Naive thymus-derived CD8-positive, alpha-beta T cell (primary cell): ENCODE results near the gene RBM33. TPM values are rescaled to one million over a fixed set of nuclear protein-coding genes. Genes with fewer than 3 reads are reported as not detected.
A peak's percentile ranks its signal among the peaks of the same experiment; 100 is the strongest.

Experiments used
- ATAC-seq, 2 donors: fragments of 150-1000 bp; cut with Tn5 transposase in 1 of 2; sonication (Bioruptor Pico), chemical (Tn5 transposase) in 1 of 2; 1 replicate in 1 of 2; 2 replicates in 1 of 2; pipeline ENCODE4 v1.10.0; 2021; ENCODE audit warnings: mild to moderate bottlenecking in 2 of 2, moderate library complexity in 2 of 2
- POLR2A ChIA-PET: fragments of 350-600 bp; sonication (Branson Sonifier 250); formaldehyde crosslinking; loops from one replicate; lab custom pipeline; 2021; ENCODE audit warnings: antibody characterized with exemption; lab: Charles Lee
- DNase-seq, 10 donors: peaks; one replicate each; pipeline versions ENCODE4 v3.0.0 to v3.0.0-alpha.2; 2020 to 2022
- H3K27ac Mint-ChIP-seq, 10 donors: one replicate each; pipeline ENCODE4 v1.8.0; 2020 to 2022; ENCODE audit warnings: mild to moderate bottlenecking in 10 of 10, mixed read lengths in 10 of 10, moderate library complexity in 4 of 10, inconsistent platforms in 1 of 10
- H3K27me3 Mint-ChIP-seq, 5 donors: one replicate each; pipeline ENCODE4 v1.8.0; 2021 to 2022; ENCODE audit warnings: mixed read lengths in 5 of 5
- H3K36me3 Mint-ChIP-seq, 3 donors: one replicate each; pipeline ENCODE4 v1.8.0; 2020 to 2022; ENCODE audit warnings: mixed read lengths in 3 of 3, mild to moderate bottlenecking in 2 of 3, inconsistent platforms in 1 of 3
- H3K4me1 Mint-ChIP-seq, 4 donors: one replicate each; pipeline ENCODE4 v1.8.0; 2021 to 2022; ENCODE audit warnings: mixed read lengths in 4 of 4
- H3K4me3 Mint-ChIP-seq, 10 donors: one replicate each; pipeline ENCODE4 v1.8.0; 2020 to 2022; ENCODE audit warnings: mild to moderate bottlenecking in 10 of 10, mixed read lengths in 10 of 10, moderate library complexity in 6 of 10, inconsistent platforms in 1 of 10
- H3K9me3 Mint-ChIP-seq, 9 donors: one replicate each; pipeline ENCODE4 v1.8.0; 2020 to 2022; ENCODE audit warnings: mixed read lengths in 9 of 9, mild to moderate bottlenecking in 3 of 9, inconsistent platforms in 1 of 9, moderate library complexity in 1 of 9
- polyA plus RNA-seq, 3 donors: library from polyadenylated mRNA; unstranded; fragments of 300-500 nt; fragmentation: Illumina TruSeq; gene quantifications; one replicate each; pipeline ENCODE4 v1.2.3, GENCODE V29; 2021
- total RNA-seq, 8 experiments: library from RNA in 2 of 8; stranded (reverse) in 2 of 8; gene quantifications; one replicate each; pipeline ENCODE4 v1.2.3 and lab custom pipeline; 2021 to 2026

Gene RBM33
- total and polyA plus RNA-seq, 5 experiments from 2014 or later, result 35.3 to 173 (median 65.3) TPM

- POLR2A ChIA-PET, result no interaction called here
- DNase-seq (no peak), ATAC-seq (no peak)
- H3K27ac Mint-ChIP-seq, result no peak overlapping the region
- H3K27me3 Mint-ChIP-seq, result peaks cover 7 to 37% (median 23%) of the 10 kb centered on the region in 5 donors
- H3K9me3 Mint-ChIP-seq, result peaks cover 0 to 2% (median 0%) of the 10 kb centered on the region in 9 donors
- H3K4me3 Mint-ChIP-seq, result no peak overlapping the region
- H3K4me1 Mint-ChIP-seq, result peaks cover 4 to 8% (median 5%) of the 10 kb centered on the region in 4 donors
- H3K36me3 Mint-ChIP-seq, result no peaks in the 10 kb centered on the region
Measured at GRCh38 chr7:155819186-155819585, 174.7 kb downstream of the RBM33 start.

- Mint-ChIP-seq H3K36me3 (no peaks in the 10 kb centered on the region), H3K4me3 (no peak overlapping the region), H3K27ac (no peak overlapping the region), H3K9me3 (peaks cover 0 to 2% (median 0%) of the 10 kb centered on the region in 9 donors), H3K4me1 (peaks cover 4 to 6% (median 5%) of the 10 kb centered on the region in 4 donors), H3K27me3 (peaks cover 6 to 35% (median 25%) of the 10 kb centered on the region in 5 donors)
- DNase-seq (peak in 1 of 10 donors; percentile 45), ATAC-seq (no peak)
- POLR2A ChIA-PET, result no interaction called here
Measured at GRCh38 chr7:155820246-155820645, 175.8 kb downstream of the RBM33 start.

DNA sequence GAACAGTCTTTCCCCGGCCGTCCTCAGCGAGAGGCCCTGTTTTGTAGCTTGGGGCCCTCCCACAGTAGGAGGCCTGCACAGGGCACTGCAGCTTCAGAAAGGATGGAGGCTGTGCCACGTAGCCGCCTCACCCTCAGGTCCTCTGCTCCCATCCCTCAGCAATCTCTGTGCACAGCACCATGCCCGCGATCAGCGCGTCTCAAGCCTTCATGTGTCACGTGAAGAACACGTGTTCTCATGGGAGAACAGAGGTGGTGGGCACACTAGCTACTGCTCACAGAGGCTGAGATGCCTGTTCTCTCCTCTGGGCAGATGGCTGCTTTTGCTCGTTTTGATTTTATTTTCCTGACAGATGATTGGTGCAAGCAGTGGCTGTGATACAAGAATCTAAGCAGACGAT is 176.3 kb downstream of the RBM33 start:
- ATAC-seq (no peak), DNase-seq (peak in 1 of 10 donors; percentile 45)
- Mint-ChIP-seq H3K9me3 (peaks cover 0 to 2% (median 0%) of the 10 kb centered on the region in 9 donors), H3K4me1 (peaks cover 0 to under 1% (median 0%) of the 10 kb centered on the region in 4 donors), H3K27me3 (peaks cover 3 to 35% (median 23%) of the 10 kb centered on the region in 5 donors), H3K27ac (peak overlapping the region in 2 of 10 donors; percentile 7 to 57), H3K36me3 (no peaks in the 10 kb centered on the region), H3K4me3 (no peak overlapping the region)
- POLR2A ChIA-PET, result no interaction called here

DNA sequence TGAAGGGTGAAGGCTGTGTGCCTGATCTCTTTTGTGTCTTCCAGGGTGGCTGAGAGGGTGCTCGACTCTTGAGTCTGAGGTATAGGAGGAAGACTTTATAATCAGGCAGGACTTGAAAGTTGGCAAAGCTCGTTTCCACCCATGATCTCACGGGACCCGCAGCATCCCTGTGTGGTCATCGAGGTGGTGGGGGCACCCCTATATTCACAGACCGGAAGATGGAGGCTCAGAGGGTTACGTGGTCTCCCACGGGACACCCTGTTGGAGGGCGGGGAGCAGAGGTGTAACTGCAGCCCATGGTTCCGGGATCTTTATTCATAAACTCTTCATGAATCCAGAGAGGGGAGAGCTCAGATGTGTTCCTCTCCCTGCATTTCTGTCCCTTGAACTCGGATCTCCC is 177.4 kb downstream of the RBM33 start:
- no peaks in the 10 kb centered on the region for H3K4me1 Mint-ChIP-seq
- DNase-seq, result peak in 1 of 10 donors; percentile 26
- ATAC-seq, result no peak
- H3K4me3 Mint-ChIP-seq, result no peak overlapping the region
- H3K9me3 Mint-ChIP-seq, result peaks cover 0 to 2% (median 0%) of the 10 kb centered on the region in 9 donors
- no peaks in the 10 kb centered on the region for H3K36me3 Mint-ChIP-seq
- no peak overlapping the region for H3K27ac Mint-ChIP-seq
- POLR2A ChIA-PET, result no interaction called here
- peaks cover 5 to 43% (median 22%) of the 10 kb centered on the region in 5 donors for H3K27me3 Mint-ChIP-seq

DNA sequence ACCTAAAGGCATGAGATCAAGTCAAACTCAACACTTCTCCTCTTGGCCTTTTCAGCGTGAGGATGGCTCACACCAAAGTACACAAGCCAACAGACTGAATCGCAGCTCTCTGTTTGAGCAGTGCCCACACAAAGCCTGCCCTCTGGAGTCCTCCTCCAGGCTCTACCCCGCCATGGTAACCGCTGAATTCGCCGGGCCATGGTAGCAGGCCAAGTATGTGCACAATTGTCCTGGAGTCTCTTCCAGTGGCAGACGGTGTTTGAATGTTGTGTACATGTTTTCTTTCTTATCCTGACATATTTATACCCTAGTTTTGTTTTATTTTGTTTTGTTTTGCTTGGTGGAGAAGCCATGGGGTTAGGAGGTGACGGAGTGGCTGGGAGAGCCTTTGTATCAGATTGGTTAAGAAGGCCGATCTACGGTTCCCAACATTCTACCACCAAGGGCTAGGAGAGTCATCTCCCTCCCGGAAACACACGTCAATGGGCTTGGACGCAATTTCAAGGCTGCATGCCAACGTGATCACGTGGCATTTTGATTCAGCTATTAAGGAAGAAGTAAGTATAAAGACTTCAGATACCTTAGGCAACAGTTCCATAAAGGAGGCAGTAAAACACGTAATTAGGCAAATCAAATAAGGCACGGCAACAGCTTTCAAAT is 179.9 kb downstream of the RBM33 start:
- ATAC-seq, result no peak
- H3K36me3 Mint-ChIP-seq, result no peaks in the 10 kb centered on the region
- H3K9me3 Mint-ChIP-seq, result no peaks in the 10 kb centered on the region
- peak in 1 of 10 donors; percentile 35 for DNase-seq
- H3K27ac Mint-ChIP-seq, result no peak overlapping the region
- H3K27me3 Mint-ChIP-seq, result peaks cover 5 to 43% (median 29%) of the 10 kb centered on the region in 5 donors
- H3K4me1 Mint-ChIP-seq, result no peaks in the 10 kb centered on the region
- POLR2A ChIA-PET, result no interaction called here
- H3K4me3 Mint-ChIP-seq, result no peak overlapping the region

- DNase-seq, result no peak
- Mint-ChIP-seq H3K4me1 (no peaks in the 10 kb centered on the region), H3K27me3 (peaks cover 5 to 43% (median 21%) of the 10 kb centered on the region in 5 donors), H3K27ac (no peak overlapping the region), H3K36me3 (no peaks in the 10 kb centered on the region), H3K4me3 (no peak overlapping the region), H3K9me3 (no peaks in the 10 kb centered on the region)
- POLR2A ChIA-PET, result no interaction called here
- ATAC-seq, result no peak
Measured at GRCh38 chr7:155825336-155825735, 180.9 kb downstream of the RBM33 start.

- no peak overlapping the region for H3K4me3 Mint-ChIP-seq
- H3K36me3 Mint-ChIP-seq, result no peaks in the 10 kb centered on the region
- no peaks in the 10 kb centered on the region for H3K9me3 Mint-ChIP-seq
- POLR2A ChIA-PET, result no interaction called here
- no peak overlapping the region for H3K27ac Mint-ChIP-seq
- H3K4me1 Mint-ChIP-seq, result no peaks in the 10 kb centered on the region
- ATAC-seq, result no peak
- peaks cover 3 to 37% (median 16%) of the 10 kb centered on the region in 5 donors for H3K27me3 Mint-ChIP-seq
- DNase-seq, result peak in 1 of 10 donors; percentile 52
Measured at GRCh38 chr7:155829796-155830470, 185.5 kb downstream of the RBM33 start.

Other genes starting within 250 kb of the RBM33 start
- not detected for gene EN2, start 186.5 kb upstream of the RBM33 start, total RNA-seq
- not detected for gene EN2, start 186.5 kb upstream of the RBM33 start, polyA plus RNA-seq
- not detected for gene CNPY1, start 98.1 kb upstream of the RBM33 start, total RNA-seq
- not detected for gene CNPY1, start 98.1 kb upstream of the RBM33 start, polyA plus RNA-seq
- gene SHH, start 167.8 kb downstream of the RBM33 start, total RNA-seq, result not detected
- gene SHH, start 167.8 kb downstream of the RBM33 start, polyA plus RNA-seq, result under 1 TPM in 1 of 3 donors, not detected in 2; 0.11 TPM